ENCODE measurements around the gene FIBCD1.

FIBCD1 gene

DNA sequence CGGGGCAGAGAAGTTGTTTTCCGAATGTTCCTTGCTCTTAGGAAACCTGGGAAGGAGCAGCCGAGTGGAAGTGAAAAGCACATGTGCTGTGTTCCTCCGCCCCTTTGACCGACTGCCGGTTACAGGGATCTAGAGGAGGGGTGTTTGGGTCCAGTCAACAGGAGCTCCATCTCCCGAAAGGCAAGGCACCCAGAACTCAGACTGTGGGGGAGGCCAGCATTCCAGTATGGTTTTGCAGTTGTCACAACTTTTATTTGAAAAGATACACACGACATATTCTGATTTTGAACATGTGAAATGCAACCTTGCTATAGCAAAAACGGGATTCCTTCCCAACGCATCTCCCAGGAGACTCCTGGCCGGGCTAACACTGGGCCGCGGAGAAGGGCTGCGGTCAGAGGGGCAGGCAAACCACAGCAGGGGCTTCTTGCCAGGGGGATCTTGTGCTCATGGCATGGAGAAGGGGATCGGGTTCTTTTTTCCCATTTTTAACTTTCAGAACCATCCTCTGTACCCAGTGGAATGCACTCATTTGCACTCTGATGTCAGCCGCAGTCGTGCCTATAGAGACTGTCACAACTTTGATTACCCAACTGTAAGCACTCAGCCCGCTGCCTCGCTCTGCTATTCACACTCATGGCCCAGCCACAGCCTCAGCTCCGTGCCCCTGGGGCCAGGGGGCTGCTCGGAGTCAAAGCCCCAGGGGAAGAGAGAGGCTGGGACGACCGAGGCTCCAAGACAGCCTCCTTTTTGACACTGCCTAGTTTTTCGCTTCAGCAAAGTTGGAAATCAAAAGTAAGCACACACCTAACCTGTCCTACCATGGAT lies 46.4 kb downstream of the FIBCD1 start:
- no peak for DNase-seq

DNA sequence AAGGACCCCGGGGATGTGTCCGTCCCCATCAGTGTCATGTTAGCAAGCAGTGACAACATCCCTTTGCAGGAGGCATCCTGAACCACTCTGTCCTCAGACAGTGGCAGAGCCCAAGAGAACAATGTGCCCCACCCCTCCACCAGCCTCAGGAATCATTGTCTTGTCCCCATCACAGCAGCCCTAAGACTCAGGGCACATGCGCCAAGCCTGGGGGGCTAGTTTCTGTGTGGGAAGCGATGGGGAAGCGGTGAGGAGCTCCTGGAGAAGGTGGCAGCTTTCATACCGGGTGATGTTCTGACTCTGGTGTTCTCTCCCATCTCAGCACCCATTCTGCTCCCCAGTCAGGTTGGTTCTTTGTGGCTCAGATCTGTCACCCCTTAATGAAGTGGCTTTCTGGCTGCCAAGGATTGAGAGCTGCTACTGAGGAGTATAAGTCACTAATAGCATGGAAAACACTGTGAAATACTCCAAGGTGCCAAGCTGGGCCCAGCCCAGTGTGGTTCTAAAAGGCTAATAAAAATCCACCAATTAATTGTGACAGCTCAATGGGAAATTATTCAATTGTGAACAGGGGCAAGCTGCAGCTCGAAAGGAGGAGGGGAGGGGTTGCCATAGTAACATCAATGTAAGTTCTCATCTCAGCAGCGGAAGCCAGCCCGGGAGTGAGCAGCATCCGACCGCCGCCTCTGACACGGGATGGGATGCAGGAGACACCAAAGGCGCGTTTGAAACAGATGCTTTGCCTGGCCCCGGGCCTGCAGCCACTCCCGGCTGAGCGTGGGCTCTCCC lies 47.2 kb downstream of the FIBCD1 start:
- no peak for DNase-seq

DNA sequence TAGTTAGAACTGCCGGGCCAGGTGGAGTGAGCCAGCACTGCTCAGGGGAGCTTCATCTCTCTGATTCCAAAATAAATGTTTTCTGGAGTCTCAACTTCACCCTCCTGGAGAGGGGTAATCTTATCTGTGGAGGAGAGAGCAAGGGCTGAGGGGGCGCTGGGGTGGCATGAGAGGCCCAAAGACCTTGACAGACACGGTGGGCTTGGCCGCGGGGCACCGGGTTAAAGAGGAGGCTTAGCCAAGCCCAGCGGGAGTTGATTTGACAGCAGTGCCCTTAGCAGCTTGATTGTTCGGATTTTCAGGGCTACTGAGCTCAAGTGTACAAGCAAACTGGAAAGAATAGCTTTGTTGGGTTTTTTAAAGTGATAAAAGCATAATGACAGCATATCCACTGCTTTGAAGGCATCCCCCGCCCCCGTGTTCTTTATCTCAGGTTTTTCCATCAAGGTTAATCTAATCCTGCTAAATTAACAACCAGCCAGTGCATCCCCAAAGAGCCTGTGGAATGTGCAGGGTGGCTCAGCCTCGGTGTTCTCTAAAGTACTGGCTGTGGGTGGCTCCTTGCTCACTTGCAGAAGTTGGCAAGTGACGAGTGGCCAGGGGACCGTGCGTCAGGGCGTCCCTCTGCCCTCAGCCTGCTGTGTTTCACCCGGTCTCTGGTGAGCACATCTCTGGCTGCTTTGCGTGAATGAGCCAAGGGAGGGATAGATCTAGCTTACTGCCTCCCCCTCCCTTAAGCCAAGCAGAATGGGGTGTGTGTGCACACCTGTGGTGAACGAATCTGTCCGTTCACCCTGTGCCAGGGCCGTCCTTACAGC lies 48.0 kb downstream of the FIBCD1 start:
- DNase-seq, result no peak

DNA sequence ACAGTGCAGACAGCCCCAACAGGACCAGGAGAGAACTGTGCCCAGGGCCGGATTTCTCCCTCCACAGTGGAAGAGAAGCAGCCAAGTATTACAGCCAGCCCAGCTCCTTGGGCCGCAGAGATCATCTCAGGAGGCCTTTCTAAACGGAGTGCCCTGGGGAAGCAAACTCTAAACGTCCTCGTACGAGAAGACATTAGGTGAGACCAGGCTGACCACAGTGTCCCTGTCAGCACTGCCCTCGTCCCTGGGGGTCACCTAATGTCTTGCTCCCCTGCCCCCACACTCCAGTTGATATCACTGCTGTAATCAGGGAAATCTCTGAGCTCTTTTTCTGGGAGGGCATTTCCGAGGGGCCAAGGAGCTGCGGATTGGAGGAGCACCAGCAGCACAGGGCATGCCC lies 48.9 kb downstream of the FIBCD1 start:
- no peak for DNase-seq

DNA sequence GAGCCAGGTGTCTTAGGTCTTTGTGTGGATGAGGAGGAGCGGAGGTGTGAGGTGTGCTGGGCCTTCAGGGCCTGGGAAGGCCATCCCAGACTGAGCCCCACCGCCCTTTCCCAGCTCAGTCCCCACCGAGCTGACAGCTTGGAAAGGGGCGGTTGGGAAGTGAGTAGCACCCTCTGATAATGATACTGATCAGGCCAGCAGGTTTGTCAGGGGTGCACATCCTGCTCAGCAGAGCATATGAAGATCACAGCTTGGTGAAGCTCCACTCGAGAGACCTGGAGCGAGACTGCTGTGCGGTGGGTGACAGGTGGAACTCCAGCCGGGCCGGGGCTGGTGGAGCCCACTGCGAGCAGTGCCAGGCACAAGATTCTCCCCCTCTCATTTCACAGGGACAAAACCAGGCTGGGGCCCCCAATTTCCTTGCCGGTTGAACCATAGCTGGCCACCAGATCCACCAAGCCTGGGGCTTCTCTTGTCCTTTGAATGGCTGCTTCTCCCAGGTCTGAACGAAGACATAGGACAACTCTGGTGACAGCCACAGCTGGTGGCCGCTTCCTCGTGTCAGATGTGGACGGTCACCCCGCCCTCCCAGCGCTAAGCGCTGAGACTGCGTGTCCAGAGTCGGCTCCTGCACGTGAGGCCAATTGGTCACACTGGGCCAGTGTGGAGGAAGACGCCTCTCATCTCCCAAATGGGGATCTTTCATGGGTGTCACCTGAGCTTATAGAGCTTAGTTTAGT lies 50.7 kb downstream of the FIBCD1 start:
- no peak for DNase-seq

DNA sequence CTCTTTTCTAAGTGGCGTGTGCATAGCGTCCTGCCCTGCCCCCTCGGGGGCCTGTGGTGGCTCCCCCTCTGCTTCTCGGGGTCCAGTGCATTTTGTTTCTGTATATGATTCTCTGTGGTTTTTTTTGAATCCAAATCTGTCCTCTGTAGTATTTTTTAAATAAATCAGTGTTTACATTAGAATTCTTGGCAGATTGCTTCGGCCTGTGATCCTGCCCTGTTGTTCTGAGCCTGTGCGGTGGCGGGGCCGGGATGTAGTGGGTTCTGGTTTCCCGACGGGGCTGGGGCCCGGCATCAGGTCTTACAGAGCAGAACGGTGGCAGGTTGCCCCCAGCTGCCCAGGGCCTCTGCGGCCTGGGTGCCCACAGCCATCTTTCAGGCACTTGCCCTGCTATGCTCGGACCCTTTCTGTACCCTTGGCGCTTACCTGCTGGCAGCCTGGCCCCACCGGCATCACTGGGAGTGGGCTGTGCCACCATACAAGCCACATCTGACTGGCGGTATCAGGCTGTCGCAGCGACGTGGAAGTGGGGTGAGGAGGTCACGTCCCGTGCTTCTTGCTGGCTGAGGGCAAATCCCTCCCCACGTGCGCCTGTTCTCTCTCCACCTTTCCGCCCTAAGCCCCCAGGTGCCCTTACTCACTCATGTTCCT lies 51.4 kb downstream of the FIBCD1 start:
- no peak for DNase-seq

DNA sequence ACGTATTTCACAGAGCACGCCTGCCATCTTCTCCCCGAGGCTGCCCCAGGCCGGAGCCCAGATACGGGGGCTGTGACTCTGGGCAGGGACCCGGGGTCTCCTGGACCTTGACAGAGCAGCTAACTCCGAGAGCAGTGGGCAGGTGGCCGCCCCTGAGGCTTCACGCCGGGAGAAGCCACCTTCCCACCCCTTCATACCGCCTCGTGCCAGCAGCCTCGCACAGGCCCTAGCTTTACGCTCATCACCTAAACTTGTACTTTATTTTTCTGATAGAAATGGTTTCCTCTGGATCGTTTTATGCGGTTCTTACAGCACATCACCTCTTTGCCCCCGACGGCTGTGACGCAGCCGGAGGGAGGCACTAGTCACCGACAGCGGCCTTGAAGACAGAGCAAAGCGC lies 52.1 kb downstream of the FIBCD1 start:
- no peak for DNase-seq

DNA sequence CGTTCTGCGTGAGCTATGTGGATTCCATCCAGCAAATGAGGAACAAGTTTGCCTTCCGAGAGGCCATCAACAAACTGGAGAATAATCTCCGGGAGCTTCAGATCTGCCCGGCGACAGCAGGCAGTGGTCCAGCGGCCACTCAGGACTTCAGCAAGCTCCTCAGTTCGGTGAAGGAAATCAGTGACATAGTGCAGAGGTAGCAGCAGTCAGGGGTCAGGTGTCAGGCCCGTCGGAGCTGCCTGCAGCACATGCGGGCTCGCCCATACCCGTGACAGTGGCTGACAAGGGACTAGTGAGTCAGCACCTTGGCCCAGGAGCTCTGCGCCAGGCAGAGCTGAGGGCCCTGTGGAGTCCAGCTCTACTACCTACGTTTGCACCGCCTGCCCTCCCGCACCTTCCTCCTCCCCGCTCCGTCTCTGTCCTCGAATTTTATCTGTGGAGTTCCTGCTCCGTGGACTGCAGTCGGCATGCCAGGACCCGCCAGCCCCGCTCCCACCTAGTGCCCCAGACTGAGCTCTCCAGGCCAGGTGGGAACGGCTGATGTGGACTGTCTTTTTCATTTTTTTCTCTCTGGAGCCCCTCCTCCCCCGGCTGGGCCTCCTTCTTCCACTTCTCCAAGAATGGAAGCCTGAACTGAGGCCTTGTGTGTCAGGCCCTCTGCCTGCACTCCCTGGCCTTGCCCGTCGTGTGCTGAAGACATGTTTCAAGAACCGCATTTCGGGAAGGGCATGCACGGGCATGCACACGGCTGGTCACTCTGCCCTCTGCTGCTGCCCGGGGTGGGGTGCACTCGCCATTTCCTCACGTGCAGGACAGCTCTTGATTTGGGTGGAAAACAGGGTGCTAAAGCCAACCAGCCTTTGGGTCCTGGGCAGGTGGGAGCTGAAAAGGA lies 53.3 kb downstream of the FIBCD1 start:
- no peak for DNase-seq

DNA sequence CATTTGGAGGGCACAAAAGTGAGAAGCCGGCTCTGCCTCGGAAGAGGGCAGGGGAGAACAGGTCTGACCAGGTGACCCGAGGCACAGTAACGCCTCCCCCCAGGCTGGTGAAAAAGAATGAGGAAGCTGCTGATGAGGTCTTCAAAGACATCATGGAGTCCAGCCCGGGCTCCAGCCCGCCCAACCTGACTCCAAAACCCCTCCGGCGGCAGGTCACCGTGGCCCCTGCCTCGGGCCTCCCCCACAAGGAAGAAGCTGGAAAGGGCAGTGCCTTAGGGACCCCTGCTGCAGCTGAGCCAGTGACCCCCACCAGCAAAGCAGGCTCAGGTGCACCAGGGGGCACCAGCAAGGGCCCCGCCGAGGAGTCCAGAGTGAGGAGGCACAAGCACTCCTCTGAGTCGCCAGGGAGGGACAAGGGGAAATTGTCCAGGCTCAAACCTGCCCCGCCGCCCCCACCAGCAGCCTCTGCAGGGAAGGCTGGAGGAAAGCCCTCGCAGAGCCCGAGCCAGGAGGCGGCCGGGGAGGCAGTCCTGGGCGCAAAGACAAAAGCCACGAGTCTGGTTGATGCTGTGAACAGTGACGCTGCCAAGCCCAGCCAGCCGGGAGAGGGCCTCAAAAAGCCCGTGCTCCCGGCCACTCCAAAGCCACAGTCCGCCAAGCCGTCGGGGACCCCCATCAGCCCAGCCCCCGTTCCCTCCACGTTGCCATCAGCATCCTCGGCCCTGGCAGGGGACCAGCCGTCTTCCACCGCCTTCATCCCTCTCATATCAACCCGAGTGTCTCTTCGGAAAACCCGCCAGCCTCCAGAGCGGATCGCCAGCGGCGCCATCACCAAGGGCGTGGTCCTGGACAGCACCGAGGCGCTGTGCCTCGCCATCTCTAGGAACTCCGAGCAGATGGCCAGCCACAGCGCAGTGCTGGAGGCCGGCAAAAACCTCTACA lies 54.2 kb downstream of the FIBCD1 start:
- DNase-seq, result no peak

DNA sequence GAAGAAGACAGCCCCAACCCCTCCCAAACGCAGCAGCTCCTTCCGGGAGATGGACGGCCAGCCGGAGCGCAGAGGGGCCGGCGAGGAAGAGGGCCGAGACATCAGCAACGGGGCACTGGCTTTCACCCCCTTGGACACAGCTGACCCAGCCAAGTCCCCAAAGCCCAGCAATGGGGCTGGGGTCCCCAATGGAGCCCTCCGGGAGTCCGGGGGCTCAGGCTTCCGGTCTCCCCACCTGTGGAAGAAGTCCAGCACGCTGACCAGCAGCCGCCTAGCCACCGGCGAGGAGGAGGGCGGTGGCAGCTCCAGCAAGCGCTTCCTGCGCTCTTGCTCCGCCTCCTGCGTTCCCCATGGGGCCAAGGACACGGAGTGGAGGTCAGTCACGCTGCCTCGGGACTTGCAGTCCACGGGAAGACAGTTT lies 54.9 kb downstream of the FIBCD1 start:
- no peak for DNase-seq

DNA sequence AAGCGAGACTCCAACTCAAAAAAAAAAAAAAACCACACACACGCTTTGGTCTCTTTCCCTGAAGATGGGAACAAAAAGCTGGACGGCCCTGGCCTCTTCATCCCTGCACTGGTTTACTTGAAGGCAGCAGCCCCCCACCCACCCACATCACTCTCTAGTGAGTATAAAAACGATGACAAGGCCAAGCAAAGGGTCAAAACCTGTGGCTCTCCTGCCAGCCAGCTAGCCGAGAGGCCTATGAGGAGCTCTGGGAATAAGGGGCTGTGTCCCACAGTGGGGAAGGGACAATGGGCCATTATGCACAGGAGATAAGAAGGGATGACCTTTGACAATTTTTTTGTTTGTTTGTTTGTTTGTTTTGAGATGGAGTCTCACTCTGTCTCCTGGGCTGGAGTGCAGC lies 55.6 kb downstream of the FIBCD1 start:
- DNase-seq, result no peak

DNA sequence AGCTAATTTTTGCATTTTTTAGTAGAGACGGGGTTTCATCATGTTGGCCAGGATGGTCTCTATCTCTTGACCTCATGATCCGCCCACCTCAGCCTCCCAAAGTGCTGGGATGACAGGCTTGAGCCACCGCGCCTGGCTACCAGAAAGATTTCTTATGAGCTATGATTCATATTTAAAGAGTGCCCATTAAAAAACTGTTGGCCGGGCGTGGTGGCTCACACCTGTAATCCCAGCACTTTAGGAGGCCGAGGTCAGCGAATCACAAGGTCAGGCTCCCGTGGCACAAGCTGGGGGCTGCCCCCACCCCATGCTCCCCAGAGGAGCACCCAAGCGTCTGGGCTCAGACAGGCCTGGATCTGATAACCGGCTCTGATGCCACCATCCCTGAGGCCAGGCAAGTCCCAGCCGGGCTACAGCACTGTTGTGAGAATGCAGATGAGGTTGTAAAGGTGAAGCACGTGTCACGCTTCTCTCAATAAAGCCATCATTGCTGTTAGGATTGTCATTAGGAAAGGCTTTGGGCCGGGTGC lies 56.3 kb downstream of the FIBCD1 start:
- no peak for DNase-seq

DNA sequence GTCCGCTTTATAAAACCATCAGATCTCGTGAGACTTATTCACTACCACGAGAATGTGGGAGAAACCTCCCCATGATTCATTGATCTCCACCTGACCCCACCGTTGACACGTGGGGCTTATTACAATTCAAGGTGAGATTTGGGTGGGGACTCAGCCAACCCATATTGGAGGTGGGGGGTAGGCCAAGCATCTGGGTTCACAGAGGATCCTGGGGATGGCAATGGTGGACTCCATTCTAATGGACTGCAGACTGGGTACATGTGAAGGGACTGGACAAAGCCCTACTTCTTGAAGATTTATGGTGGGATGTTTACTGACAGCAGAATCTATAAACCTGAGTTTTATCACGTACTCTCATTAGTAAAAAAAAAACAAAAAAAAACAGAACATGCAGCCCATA lies 57.5 kb downstream of the FIBCD1 start:
- no peak for DNase-seq

DNA sequence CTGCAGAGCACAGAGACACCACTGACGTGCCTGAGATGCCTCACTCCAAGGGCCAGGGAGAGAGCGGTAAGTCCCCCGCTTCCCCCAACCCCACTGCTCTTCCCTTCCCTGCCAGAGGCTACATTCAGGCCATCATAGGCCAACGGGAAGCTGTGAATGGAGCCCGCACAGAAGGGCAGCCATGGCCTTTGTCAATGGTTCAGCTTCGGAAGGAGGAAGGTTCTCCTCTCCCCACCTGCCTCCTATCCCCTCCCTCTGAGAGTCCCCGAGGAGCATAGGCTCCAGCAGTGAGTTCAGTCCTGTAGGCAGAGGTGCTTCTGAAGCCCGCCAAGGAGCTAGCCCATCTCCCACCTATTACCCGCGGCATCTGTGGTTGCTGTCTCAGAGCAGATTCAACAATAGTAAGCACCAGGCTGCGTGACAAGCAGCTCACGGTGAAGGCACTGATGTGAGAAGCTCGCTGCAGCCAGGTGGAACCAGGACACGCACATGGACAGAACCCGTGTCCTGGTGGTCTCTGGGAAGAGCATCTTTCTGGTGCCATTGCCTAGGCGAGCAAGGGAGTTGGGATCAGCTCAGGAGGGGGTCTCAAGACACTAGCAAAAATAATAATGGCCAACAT lies 58.3 kb downstream of the FIBCD1 start:
- no peak for DNase-seq

DNA sequence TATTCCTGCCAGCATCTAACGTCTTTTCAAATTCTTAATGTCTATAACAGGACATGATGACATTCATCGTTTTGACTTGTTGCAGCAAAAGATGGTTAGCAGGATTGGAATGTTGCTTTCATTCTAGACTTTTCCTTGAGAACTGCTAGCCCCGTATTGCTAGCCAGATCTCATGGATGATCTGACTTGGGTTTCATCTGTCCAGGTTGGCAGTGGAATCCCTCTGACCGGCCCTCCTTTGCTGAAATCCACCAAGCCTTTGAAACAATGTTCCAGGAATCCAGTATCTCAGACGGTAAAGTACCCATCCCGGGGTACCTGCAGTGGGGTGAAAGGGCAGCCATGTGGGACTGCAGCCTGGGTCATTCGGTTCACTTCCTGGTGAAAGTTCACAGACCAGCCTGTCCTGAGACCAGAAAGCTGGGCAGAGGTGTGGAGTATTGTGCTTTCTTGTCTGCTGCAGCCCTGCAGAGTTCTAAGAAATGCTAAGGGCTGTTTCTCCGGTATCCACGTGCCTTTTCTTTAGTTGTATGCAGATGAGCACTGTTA lies 59.1 kb downstream of the FIBCD1 start:
- no peak for DNase-seq

DNA sequence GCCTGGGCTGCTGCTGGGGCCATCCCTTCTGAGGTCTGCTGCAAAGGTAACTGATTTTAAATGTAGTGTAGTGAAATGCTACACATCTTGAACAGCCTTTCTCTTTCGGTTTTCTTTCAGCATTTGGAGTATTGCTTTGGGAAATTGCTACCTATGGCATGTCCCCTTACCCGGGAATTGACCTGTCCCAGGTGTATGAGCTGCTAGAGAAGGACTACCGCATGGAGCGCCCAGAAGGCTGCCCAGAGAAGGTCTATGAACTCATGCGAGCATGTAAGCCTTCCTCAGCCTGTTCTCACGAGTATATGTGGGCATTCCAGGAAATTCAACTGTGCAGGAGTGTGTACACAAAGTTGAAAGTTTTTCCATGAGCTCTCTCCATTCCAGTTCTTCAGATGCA lies 60.8 kb downstream of the FIBCD1 start:
- no peak for DNase-seq

DNA sequence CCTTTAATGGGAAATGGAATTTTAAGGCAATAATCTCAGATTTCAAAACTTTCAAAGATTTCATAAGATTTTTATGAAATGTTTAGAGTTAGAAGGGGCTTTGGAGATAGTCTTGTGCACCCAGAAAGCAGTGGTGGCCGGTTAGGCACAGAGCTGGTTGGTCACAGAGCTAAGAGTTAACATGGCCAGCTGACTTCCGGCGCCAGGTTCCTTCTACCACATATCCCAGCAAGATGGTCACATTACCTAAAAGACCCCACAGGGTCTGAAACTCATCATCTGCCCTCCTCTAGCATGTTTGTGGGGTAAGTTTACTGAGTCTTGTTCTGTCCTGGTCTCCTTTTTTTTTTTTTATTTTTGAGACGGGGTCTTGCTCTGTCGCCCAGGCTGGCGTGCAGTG lies 61.7 kb downstream of the FIBCD1 start:
- no peak for DNase-seq

DNA sequence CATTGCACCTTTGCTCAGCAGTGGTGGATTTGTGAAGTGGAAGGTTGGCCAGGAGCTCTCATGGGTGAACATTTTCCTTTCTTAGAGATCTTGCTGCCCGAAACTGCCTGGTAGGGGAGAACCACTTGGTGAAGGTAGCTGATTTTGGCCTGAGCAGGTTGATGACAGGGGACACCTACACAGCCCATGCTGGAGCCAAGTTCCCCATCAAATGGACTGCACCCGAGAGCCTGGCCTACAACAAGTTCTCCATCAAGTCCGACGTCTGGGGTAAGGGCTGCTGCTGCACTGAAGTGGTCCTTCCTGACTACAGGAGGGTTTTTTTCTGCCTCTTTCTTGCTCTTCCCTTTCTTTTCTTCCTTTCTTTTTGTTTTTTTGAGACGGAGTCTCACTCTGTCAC lies 64.3 kb downstream of the FIBCD1 start:
- DNase-seq, result no peak

DNA sequence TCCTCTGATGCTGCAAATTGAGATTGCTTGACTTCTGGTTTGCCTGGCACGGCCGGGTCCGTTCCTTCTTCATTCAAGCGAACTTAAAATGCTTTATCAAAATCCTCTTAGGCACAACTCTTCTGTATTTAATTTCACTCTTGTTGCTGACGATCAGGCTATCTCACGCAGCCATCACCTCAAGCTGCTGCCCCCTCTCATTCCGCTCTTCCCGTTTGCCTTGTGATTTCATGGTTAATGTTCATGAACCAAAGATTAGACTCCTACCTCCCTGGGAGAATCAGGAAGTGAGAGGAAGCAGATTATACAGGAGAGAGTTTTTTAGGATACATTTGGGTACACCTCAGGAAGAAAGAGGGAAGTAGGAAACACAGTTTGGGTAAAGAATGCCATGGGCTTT lies 65.1 kb downstream of the FIBCD1 start:
- no peak for DNase-seq

Data from hematopoietic multipotent progenitor cell treated with erythropoietin and hydrocortisone succinate and interleukin-3 and kit ligand, for 8 days (in vitro differentiated cells).